ENCODE results near the gene ACIN1. TPM values are rescaled to one million over a fixed set of nuclear protein-coding genes. Genes with fewer than 3 reads are reported as not detected.
A peak's percentile ranks its signal among the peaks of the same experiment; 100 is the strongest.

The ACIN1 gene
- total RNA-seq, 6 experiments from 2014 or later, result 128 to 150 (median 142) TPM

- H3K4me1 Mint-ChIP-seq (ENCODE audit: low read depth), result peaks cover 67% of the 10 kb centered on the region
- DNase-seq, result no peak
- peaks cover 2% of the 10 kb centered on the region; the same call in 1 of the 2 replicates for H3K27me3 Mint-ChIP-seq (ENCODE audit: insufficient read depth)
- peak within 1 kb of the TSS; percentile 19; the same call in 1 of the 2 replicates for H3K27ac Mint-ChIP-seq
- H3K4me3 Mint-ChIP-seq, result no peak within 1 kb of the TSS
- H3K36me3 Mint-ChIP-seq (ENCODE audit: low read depth), result no peaks in the 10 kb centered on the region
- H3K9me3 Mint-ChIP-seq, result no peaks in the 10 kb centered on the region
- TF ChIP-seq, protein P1, sequence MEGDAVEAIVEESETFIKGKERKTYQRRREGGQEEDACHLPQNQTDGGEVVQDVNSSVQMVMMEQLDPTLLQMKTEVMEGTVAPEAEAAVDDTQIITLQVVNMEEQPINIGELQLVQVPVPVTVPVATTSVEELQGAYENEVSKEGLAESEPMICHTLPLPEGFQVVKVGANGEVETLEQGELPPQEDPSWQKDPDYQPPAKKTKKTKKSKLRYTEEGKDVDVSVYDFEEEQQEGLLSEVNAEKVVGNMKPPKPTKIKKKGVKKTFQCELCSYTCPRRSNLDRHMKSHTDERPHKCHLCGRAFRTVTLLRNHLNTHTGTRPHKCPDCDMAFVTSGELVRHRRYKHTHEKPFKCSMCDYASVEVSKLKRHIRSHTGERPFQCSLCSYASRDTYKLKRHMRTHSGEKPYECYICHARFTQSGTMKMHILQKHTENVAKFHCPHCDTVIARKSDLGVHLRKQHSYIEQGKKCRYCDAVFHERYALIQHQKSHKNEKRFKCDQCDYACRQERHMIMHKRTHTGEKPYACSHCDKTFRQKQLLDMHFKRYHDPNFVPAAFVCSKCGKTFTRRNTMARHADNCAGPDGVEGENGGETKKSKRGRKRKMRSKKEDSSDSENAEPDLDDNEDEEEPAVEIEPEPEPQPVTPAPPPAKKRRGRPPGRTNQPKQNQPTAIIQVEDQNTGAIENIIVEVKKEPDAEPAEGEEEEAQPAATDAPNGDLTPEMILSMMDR (IDR thresholded peaks at IDR 0.05), result no peak
These were observed 23.8 kb upstream of the ACIN1 start, which contains the start of gene CEBPE for GRCh38 chr14:23118506-23119362. CEBPE (minus strand) TSS chr14:23119255; CDS start chr14:23119091, 164 bp downstream.

DNA sequence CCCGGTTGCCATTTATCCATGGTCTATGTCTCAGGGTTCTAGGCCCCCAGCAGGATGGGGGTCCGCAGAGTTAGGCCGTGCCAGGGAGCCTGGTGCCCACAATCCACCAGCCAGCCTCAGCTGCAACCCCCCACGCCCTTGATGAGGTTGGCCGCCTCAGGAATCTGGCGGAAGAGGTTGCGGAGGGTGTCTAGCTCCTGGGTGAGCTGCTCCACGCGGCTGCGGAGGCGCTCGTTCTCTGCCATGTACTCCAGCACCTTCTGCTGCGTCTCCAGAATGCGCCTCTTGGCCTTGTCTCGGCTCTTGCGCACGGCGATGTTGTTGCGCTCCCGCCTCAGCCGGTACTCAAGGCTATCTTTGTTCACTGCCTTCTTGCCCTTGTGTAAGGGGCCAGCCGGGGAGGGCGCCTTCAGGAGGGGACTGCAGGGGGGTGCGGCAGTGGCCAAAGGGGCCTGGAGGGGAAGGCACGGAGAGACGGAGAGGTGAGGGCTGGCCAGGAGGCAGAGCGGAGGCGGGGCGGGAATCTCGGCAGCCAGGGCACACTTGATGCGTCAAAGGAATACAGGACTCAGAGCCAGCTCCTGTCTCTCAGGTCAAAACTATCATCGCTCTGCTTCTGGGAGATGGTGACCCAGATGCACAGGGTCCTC is 22.6 kb upstream of the ACIN1 start:
- Mint-ChIP-seq H3K9me3 (no peaks in the 10 kb centered on the region), H3K27ac (peak overlapping the region; percentile 42; the same call in 1 of the 2 replicates)
- TF ChIP-seq, protein P1 (IDR thresholded peaks at IDR 0.05), result no peak

GRCh38 chr14:23115918-23116317 is 21.0 kb upstream of the ACIN1 start:
- DNase-seq, result peak; percentile 16
- peak overlapping the region; percentile 86; the same call in 1 of the 2 replicates for H3K4me3 Mint-ChIP-seq
- TF ChIP-seq, protein P1 (IDR thresholded peaks at IDR 0.05), result no peak
- peaks cover 2% of the 10 kb centered on the region; the same call in 1 of the 2 replicates for H3K27me3 Mint-ChIP-seq (ENCODE audit: insufficient read depth)
- H3K36me3 Mint-ChIP-seq (ENCODE audit: low read depth), result no peaks in the 10 kb centered on the region
- H3K27ac Mint-ChIP-seq, result peak overlapping the region; percentile 99
- no peaks in the 10 kb centered on the region for H3K9me3 Mint-ChIP-seq
- H3K4me1 Mint-ChIP-seq (ENCODE audit: low read depth), result peaks cover 50% of the 10 kb centered on the region

More for the DNA sequence above, 22.6 kb upstream of the ACIN1 start:
- no peaks in the 10 kb centered on the region for H3K36me3 Mint-ChIP-seq (ENCODE audit: low read depth)
- no peak overlapping the region for H3K4me3 Mint-ChIP-seq
- peaks cover 2% of the 10 kb centered on the region; the same call in 1 of the 2 replicates for H3K27me3 Mint-ChIP-seq (ENCODE audit: insufficient read depth)
- DNase-seq, result no peak
- H3K4me1 Mint-ChIP-seq (ENCODE audit: low read depth), result peaks cover 64% of the 10 kb centered on the region

- peaks cover 2% of the 10 kb centered on the region; the same call in 1 of the 2 replicates for H3K27me3 Mint-ChIP-seq (ENCODE audit: insufficient read depth)
These were observed 20.2 kb upstream of the ACIN1 start for GRCh38 chr14:23115039-23115731.

DNA sequence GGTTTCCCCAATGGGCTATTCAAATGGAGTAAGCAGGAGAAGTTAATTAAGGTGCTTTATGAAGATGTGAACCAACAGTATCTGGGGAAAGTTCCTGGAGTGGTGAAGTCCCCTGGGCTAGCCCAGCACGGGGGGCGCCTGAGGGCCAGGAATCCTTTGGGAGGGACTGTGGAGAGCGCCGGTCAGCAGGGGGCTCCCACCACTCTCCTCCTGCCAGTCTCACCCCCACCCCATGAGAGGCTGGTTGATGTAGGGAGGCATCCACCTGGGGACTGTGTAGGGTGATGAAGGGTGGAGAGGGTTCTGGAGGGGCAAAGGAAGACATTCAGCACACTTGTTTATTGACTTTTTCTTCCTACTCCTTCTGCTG is 19.7 kb upstream of the ACIN1 start:
- peak overlapping the region; percentile 99 for H3K27ac Mint-ChIP-seq
- peaks cover 41% of the 10 kb centered on the region for H3K4me1 Mint-ChIP-seq (ENCODE audit: low read depth)
- DNase-seq, result no peak
- H3K4me3 Mint-ChIP-seq, result peak overlapping the region; percentile 86
- no peaks in the 10 kb centered on the region for H3K36me3 Mint-ChIP-seq (ENCODE audit: low read depth)
- H3K27me3 Mint-ChIP-seq (ENCODE audit: insufficient read depth), result peaks cover 2% of the 10 kb centered on the region; the same call in 1 of the 2 replicates
- no peaks in the 10 kb centered on the region for H3K9me3 Mint-ChIP-seq
- TF ChIP-seq, protein P1 (IDR thresholded peaks at IDR 0.05), result peak; percentile 59; the same call in 1 of the 2 replicates

More at GRCh38 chr14:23115039-23115731, 20.2 kb upstream of the ACIN1 start:
- TF ChIP-seq, protein P1 (IDR thresholded peaks at IDR 0.05), result no peak
- Mint-ChIP-seq H3K27ac (peak overlapping the region; percentile 99), H3K4me3 (peak overlapping the region; percentile 86), H3K9me3 (no peaks in the 10 kb centered on the region), H3K36me3 (ENCODE audit: low read depth) (no peaks in the 10 kb centered on the region), H3K4me1 (ENCODE audit: low read depth) (peaks cover 43% of the 10 kb centered on the region)
- peak; percentile 97 for DNase-seq
